Omental fat pad (tissue), 4 donors: ENCODE measurements around the gene USP53. TPM values are rescaled to one million over a fixed set of nuclear protein-coding genes. Genes with fewer than 3 reads are reported as not detected.
"Not testable (repeated sequence)": the region's sequence is repeated elsewhere in the genome, so short reads cannot be mapped to it uniquely, and the experiment has no call there.

Experiments
- ATAC-seq: fragments of 150-250 bp; one replicate; pipeline ENCODE4 v1.9.1; 2016; ENCODE audit warnings: mild to moderate bottlenecking, moderate library complexity; ENCODE audit not compliant: low FRiP score
- DNase-seq: peaks from one replicate; pipeline ENCODE4 v3.0.0-alpha.2; 2019; ENCODE audit warnings: low spot score
- CTCF ChIP-seq, 3 donors: fragments of 450-650 bp; IDR thresholded peaks; one replicate each; pipeline ENCODE4 v1.5.1; 2016 to 2017; ENCODE audit warnings: antibody characterized with exemption in 3 of 3, mild to moderate bottlenecking in 3 of 3, moderate library complexity in 2 of 3
- total RNA-seq, 4 donors: library from RNA; depleted of rRNA; stranded (reverse); fragments of >200 nt; gene quantifications; one replicate each; pipeline ENCODE4 v1.1.0, GENCODE V29; 2016

The USP53 gene
- total RNA-seq, 4 donors from 2014 or later = 55.5 to 143 (median 105) TPM

- TF ChIP-seq CTCF (IDR thresholded peaks at IDR 0.05) = no peak
- DNase-seq = no peak
- ATAC-seq = no peak
Measured at GRCh38 chr4:119243868-119244267, 31.4 kb downstream of the USP53 start.

- no peak for TF ChIP-seq CTCF (IDR thresholded peaks at IDR 0.05)
- no peak for ATAC-seq
- no peak for DNase-seq
Measured at GRCh38 chr4:119244344-119244743, 31.8 kb downstream of the USP53 start.

- no peak for TF ChIP-seq CTCF (IDR thresholded peaks at IDR 0.05)
- DNase-seq (no peak), ATAC-seq (no peak)
Measured at GRCh38 chr4:119244832-119245231, 32.3 kb downstream of the USP53 start.

- ATAC-seq = no peak
Measured at GRCh38 chr4:119246177-119246733, 33.7 kb downstream of the USP53 start.

GRCh38 chr4:119251037-119251436 lies 38.5 kb downstream of the USP53 start:
- DNase-seq, ATAC-seq: not testable (repeated sequence)

More at GRCh38 chr4:119246177-119246733, 33.7 kb downstream of the USP53 start:
- TF ChIP-seq CTCF (IDR thresholded peaks at IDR 0.05) = no peak
- no peak for DNase-seq

- not testable (repeated sequence) for ATAC-seq, DNase-seq
Measured at GRCh38 chr4:119255223-119255622, 42.7 kb downstream of the USP53 start.

GRCh38 chr4:119260528-119260927 lies 48.0 kb downstream of the USP53 start:
- DNase-seq = no peak
- no peak for TF ChIP-seq CTCF (IDR thresholded peaks at IDR 0.05)
- ATAC-seq = no peak

GRCh38 chr4:119261986-119262385 lies 49.5 kb downstream of the USP53 start:
- no peak for ATAC-seq
- DNase-seq = no peak
- no peak for TF ChIP-seq CTCF (IDR thresholded peaks at IDR 0.05)
